ENCODE measurements around the gene FGFR3. TPM values are rescaled to one million over a fixed set of nuclear protein-coding genes. Genes with fewer than 3 reads are reported as not detected.

FGFR3 gene
- total and polyA plus RNA-seq, 5 experiments from 2014 or later, result 0.19 TPM; not detected in 4

DNA sequence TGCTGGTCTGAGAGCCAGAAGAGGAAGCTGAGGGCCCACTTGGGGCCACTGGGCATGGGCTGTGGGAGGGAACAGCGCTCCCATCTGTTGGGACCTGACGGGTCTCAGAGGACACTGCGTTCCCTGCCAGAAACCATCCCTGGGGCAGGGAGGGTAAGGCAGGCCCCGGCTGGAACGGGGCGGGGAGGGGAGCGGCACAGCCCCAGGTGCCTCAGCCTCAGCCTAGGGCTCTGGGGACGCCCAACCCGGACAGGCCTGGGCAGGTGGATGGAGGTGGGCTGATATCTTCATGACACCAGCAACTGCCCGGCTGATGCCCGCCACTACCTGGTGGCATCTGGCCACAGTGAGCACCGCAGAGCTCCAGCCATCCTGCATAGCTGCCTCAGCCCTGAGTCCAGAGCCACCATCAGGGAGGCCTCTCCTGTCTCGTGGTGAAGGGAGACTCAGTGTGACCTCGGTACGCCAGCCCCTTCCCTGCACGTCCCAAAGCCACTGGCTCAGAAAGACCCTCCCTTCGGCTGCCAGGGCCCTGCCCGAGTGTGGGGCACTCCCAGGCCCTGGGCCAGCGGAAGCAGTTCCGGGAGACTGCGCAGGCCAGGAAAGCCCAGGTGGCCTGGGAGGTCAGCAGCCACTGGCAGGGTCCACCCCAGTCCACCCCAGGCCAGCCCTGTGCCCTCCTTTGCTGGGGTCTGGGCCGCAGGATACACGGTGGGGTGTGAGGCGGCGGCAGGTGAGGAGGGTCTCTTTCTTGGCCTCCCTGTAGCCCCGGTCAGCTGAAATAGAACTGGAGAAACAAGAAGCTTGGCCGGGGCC lies 34.6 kb upstream of the FGFR3 start:
- H3K4me3 Mint-ChIP-seq, result no peak overlapping the region
- DNase-seq (no peak), ATAC-seq (no peak)
- H3K9me3 Mint-ChIP-seq, result no peaks in the 10 kb centered on the region
- POLR2A ChIA-PET, result no interaction called here
- H3K27ac Mint-ChIP-seq, result no peak overlapping the region
- H3K36me3 Mint-ChIP-seq, result no peaks in the 10 kb centered on the region
- peaks cover 0 to 7% (median 0%) of the 10 kb centered on the region in 5 donors for H3K27me3 Mint-ChIP-seq
- H3K4me1 Mint-ChIP-seq, result peaks cover 0 to 4% (median 1%) of the 10 kb centered on the region in 4 donors

- POLR2A ChIA-PET, result no interaction called here
- Mint-ChIP-seq H3K27me3 (peaks cover 0 to 9% (median 1%) of the 10 kb centered on the region in 5 donors), H3K4me3 (no peak overlapping the region), H3K36me3 (no peaks in the 10 kb centered on the region), H3K4me1 (peaks cover 0 to 4% (median 1%) of the 10 kb centered on the region in 4 donors), H3K27ac (no peak overlapping the region), H3K9me3 (no peaks in the 10 kb centered on the region)
- ATAC-seq (no peak), DNase-seq (no peak)
Measured at GRCh38 chr4:1759170-1759817, 33.8 kb upstream of the FGFR3 start.

GRCh38 chr4:1759818-1760223 lies 33.3 kb upstream of the FGFR3 start:
- no peak overlapping the region for H3K27ac Mint-ChIP-seq
- no peaks in the 10 kb centered on the region for H3K9me3 Mint-ChIP-seq

DNA sequence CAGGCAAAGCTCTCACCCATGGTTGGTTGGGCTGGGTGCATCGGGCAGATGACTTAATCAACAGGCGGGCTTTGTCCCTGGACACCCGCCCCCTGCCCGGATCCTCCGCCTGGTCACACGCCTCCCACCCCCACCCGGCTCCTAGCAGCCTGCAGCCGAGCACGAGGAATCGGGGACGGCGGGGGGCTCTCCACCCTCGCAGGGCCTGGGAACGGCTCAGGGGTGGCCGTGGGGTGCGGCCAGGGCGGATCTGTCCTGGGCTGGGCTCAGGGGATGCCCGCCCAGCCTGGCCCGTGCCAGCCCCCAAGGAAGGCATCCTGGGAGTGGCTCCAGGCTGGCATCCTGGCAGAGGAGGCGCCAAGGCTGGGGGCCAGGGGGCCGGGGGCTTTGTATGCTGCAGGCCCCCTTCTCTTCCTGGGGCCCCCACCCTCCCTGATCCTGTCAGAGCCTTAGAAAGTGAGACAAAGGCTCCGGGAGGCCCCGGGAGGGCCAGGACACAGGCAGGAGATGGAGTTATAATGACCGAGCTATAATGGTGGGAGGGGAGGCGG lies 32.5 kb upstream of the FGFR3 start:
- Mint-ChIP-seq H3K9me3 (no peaks in the 10 kb centered on the region), H3K36me3 (no peaks in the 10 kb centered on the region), H3K4me3 (no peak overlapping the region), H3K27ac (no peak overlapping the region), H3K4me1 (peaks cover 0 to 7% (median 3%) of the 10 kb centered on the region in 4 donors), H3K27me3 (peaks cover 0 to 22% (median 3%) of the 10 kb centered on the region in 5 donors)
- DNase-seq (no peak), ATAC-seq (no peak)
- POLR2A ChIA-PET, result no interaction called here

More at GRCh38 chr4:1759818-1760223, 33.3 kb upstream of the FGFR3 start:
- H3K4me1 Mint-ChIP-seq, result peaks cover 0 to 4% (median 1%) of the 10 kb centered on the region in 4 donors
- POLR2A ChIA-PET, result no interaction called here
- H3K36me3 Mint-ChIP-seq, result no peaks in the 10 kb centered on the region
- ATAC-seq, result no peak
- DNase-seq, result no peak
- peaks cover 0 to 14% (median 1%) of the 10 kb centered on the region in 5 donors for H3K27me3 Mint-ChIP-seq
- no peak overlapping the region for H3K4me3 Mint-ChIP-seq

DNA sequence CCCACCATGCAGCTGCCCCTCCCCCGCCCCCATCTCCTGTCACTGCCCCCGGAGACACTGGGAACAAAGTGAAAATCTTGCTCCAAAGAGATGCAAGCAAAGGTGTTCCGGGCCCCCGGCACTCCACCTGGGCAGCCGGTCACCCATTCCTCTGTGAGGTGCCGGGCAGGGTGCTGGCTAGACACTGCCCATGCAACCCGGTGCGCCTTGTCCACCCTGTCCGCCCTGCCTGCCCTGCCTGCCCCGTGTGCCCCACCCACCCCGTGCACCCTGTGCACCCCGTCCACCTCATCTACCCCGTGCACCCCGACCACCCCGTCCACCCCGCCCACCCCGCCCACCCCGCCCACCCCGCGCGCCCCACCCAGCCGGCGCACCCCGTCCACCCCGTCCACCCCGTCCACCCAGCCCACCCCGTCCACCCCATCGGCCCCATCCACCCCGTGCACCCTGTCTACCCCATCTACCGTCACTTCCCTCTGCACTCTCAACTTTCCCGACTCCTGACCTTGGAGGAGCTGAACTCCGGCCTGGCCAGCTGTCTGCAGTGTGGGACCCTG lies 31.9 kb upstream of the FGFR3 start:
- ATAC-seq, result no peak
- DNase-seq, result no peak
- Mint-ChIP-seq H3K27me3 (peaks cover 0 to 25% (median 3%) of the 10 kb centered on the region in 5 donors), H3K4me3 (no peak overlapping the region), H3K4me1 (peaks cover 0 to 10% (median 3%) of the 10 kb centered on the region in 4 donors), H3K27ac (no peak overlapping the region), H3K9me3 (no peaks in the 10 kb centered on the region), H3K36me3 (no peaks in the 10 kb centered on the region)
- POLR2A ChIA-PET, result no interaction called here

GRCh38 chr4:1762264-1763010 lies 30.7 kb upstream of the FGFR3 start:
- no peaks in the 10 kb centered on the region for H3K36me3 Mint-ChIP-seq
- POLR2A ChIA-PET, result no interaction called here
- peaks cover 0 to 10% (median 3%) of the 10 kb centered on the region in 4 donors for H3K4me1 Mint-ChIP-seq
- ATAC-seq, result no peak
- H3K27ac Mint-ChIP-seq, result no peak overlapping the region
- no peak for DNase-seq
- peaks cover 0 to 25% (median 3%) of the 10 kb centered on the region in 5 donors for H3K27me3 Mint-ChIP-seq
- no peak overlapping the region for H3K4me3 Mint-ChIP-seq
- H3K9me3 Mint-ChIP-seq, result no peaks in the 10 kb centered on the region

DNA sequence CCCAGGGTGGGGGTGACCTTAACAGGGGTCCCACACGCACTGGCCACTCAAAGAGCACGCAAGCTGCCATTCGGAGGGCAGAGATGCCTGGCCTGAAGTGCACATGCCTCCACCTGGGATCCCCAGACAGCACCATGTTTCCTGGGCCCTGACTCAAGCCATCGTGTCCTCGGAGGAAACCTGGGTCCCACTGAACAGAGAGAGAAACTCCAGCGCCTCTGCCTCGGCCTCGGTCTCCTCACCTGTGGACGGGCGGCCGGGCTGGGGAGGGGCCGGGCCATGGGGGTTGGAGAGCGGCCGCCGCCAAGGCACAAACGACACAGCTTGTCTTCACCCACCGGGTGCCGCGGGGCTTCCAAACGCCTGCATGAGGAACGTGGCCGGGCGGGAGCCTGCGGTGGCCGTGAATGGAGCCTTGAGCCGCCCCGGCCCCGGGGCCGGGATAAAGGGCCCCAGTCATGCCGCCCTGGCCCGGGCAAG lies 30.0 kb upstream of the FGFR3 start:
- no peak overlapping the region for H3K4me3 Mint-ChIP-seq
- ATAC-seq (no peak), DNase-seq (no peak)
- H3K4me1 Mint-ChIP-seq, result peaks cover 0 to 14% (median 5%) of the 10 kb centered on the region in 4 donors
- H3K9me3 Mint-ChIP-seq, result no peaks in the 10 kb centered on the region
- no peaks in the 10 kb centered on the region for H3K36me3 Mint-ChIP-seq
- POLR2A ChIA-PET, result no interaction called here
- H3K27me3 Mint-ChIP-seq, result peaks cover 0 to 28% (median 3%) of the 10 kb centered on the region in 5 donors
- no peak overlapping the region for H3K27ac Mint-ChIP-seq

DNA sequence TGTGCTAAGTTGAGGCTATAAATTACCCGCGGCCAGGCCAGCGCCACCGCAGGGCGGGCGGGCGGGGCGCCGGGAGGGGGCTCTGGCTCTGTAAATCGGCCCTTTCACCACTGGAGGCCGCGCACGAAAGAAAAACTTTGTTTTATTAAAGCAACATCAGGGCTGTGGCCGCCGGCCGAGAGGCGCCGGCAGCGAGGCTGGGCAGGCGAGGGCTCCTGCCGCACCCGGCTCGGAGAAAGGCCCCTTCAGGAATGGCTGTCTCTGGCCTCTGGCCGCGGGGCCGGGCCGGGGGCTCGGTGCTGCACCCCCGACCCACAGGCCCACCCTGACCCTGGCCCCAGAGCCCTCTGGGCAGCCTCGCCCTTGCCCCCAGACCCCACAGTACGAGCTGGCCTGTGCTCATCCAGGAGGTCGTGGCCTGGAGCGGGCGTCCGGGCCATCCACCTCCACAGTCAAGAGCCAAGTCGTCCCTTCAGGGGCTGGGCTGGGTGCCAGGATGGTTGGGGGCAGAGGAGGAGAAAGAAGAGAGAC lies 29.5 kb upstream of the FGFR3 start:
- peaks cover 2 to 19% (median 7%) of the 10 kb centered on the region in 4 donors for H3K4me1 Mint-ChIP-seq
- peaks cover 2 to 33% (median 6%) of the 10 kb centered on the region in 5 donors for H3K27me3 Mint-ChIP-seq
- no peaks in the 10 kb centered on the region for H3K9me3 Mint-ChIP-seq
- H3K27ac Mint-ChIP-seq, result no peak overlapping the region
- ATAC-seq (no peak), DNase-seq (no peak)
- no peaks in the 10 kb centered on the region for H3K36me3 Mint-ChIP-seq
- POLR2A ChIA-PET, result no interaction called here
- no peak overlapping the region for H3K4me3 Mint-ChIP-seq

DNA sequence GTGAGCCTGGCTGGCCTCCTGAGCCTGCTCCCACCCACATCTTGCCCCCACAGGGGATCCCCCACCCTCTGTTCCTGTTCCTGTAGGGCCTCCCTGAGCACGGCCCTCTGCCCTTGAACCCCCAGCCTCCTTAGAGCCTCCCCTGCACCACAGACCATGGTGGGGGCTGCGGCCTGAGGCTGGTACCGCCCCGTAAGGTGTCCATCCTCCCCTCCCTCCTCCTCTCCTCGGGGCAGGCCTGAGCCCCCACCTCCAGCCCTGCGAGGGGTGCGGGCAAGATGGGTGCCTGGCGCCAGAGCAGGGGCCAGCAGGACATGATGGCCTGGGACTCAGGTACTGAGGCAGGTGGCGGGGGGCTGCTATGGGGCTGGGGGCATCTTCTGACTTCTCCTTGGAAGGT lies 28.4 kb upstream of the FGFR3 start:
- H3K9me3 Mint-ChIP-seq, result no peaks in the 10 kb centered on the region
- H3K4me1 Mint-ChIP-seq, result peaks cover 2 to 21% (median 7%) of the 10 kb centered on the region in 4 donors
- DNase-seq, result no peak
- POLR2A ChIA-PET, result no interaction called here
- H3K27me3 Mint-ChIP-seq, result peaks cover 2 to 34% (median 8%) of the 10 kb centered on the region in 5 donors
- no peak overlapping the region for H3K4me3 Mint-ChIP-seq
- no peaks in the 10 kb centered on the region for H3K36me3 Mint-ChIP-seq
- no peak overlapping the region for H3K27ac Mint-ChIP-seq
- no peak for ATAC-seq

DNA sequence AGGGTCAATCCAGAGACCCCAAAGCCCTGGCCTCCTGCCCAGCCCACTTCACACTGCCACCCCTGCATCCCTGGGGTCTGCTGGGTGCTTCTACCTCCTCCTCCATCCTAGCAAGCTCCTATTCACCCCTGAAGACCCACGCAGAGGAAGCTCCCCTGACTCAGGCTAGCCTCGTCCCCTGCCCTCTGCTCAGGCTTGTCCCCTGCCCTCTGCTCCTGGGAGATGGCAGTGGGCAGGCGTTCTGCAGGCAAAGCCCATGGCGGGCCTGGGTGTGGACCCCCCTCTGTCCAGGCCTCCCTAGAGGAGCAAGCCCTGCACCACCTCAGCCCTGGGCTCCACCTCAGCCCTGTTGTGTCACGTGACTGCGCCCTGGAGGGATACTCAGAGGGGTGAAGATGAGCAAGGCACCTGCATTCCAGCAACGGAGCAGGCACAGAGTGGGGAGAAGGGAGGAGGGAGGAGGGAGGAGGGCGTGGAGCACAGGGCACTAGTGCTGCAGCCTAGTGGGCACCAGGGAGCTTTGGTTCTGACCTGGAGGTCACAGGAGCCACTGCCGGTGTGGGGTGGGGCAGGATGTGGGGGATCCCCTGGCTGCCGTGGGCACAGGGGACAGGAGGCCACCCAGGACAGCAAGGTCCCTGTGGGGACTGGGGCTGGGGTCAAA lies 27.6 kb upstream of the FGFR3 start:
- DNase-seq, result no peak
- no peak for ATAC-seq
- peak overlapping the region in 4 of 10 donors; percentile 15 to 77 (median 40) for H3K4me3 Mint-ChIP-seq
- H3K36me3 Mint-ChIP-seq, result no peaks in the 10 kb centered on the region
- H3K27ac Mint-ChIP-seq, result no peak overlapping the region
- H3K9me3 Mint-ChIP-seq, result no peaks in the 10 kb centered on the region
- peaks cover 2 to 36% (median 8%) of the 10 kb centered on the region in 5 donors for H3K27me3 Mint-ChIP-seq
- POLR2A ChIA-PET, result no interaction called here
- peaks cover 2 to 17% (median 6%) of the 10 kb centered on the region in 4 donors for H3K4me1 Mint-ChIP-seq

DNA sequence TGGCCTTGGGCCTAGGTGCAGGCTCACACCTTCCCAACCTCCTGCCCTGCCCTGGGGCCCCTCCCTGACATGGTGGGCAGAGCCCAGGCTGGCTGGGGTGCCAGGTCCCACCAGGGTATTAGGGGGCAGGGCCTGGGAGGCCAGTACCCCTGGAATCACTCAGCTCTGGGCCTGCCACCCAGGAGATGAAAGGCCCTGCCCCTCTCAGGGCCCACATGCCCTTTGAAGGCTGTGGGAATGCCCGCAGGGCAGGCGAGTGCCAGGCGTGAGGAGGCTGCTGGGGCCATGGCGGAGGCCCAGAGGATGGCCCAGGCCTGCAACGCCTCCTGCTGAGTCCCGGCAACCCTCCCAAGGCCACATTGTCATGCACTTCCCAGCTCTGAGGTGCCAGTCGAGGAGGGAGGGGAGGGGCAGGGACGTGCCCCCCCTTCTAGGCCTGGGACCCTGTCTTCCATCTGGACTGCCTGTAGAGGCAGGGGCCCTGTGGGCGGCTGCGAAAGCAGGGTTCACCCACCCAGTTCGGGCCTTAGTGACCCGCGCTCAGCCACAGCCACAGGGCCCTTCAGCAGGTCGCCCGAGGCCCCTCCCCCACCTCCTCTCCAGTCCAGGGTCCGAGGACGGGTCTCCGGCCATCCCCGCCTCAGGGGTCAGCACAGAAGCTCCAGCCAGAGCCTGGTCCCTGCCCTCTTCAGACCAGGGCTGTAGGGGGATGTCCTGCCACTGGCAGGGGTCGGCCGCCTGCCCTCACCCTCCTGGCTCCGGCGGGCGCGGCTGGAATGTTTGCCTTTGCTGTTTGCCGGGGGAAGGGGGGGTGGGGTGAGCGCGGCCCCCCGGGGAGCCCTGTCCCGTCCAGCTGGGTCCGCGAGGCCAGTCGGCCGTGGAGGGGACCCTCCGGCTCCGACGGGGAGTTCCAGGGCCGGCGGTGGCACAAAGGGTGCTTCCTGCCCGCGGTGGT lies 26.7 kb upstream of the FGFR3 start:
- H3K9me3 Mint-ChIP-seq, result no peaks in the 10 kb centered on the region
- DNase-seq (no peak), ATAC-seq (no peak)
- POLR2A ChIA-PET, result no interaction called here
- peaks cover 2 to 17% (median 6%) of the 10 kb centered on the region in 4 donors for H3K4me1 Mint-ChIP-seq
- no peak overlapping the region for H3K27ac Mint-ChIP-seq
- H3K4me3 Mint-ChIP-seq, result peak overlapping the region in 3 of 10 donors; percentile 3 to 15 (median 10)
- H3K36me3 Mint-ChIP-seq, result no peaks in the 10 kb centered on the region
- peaks cover 2 to 36% (median 8%) of the 10 kb centered on the region in 5 donors for H3K27me3 Mint-ChIP-seq

Data from naive thymus-derived CD8-positive, alpha-beta T cell (primary cell).